ENCODE results near the gene ADIPOR1. TPM values are rescaled to one million over a fixed set of nuclear protein-coding genes. Genes with fewer than 3 reads are reported as not detected.

ADIPOR1 gene
- polyA plus RNA-seq, 10 donors: 60.7 to 106 (median 70.6) TPM

DNA sequence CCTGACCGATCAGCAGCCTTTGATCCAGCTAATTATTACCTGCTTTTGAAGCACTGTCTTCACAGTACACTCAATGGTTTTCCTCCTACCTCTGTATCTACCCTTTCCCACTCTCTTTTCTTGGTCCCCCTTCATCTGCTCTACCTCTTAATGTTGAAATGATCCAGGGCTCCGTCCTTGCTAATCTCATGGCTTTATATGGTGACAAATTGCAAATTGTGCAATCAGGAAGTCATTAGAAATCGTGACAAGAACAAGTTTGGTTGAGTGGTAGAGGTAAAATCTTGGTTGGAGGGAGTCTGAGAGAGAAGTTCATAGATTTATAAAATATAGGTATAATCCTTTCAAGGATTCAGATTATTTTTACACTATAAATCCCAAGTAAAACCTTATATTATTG is 18.5 kb upstream of the ADIPOR1 start:
- no peak for DNase-seq

DNA sequence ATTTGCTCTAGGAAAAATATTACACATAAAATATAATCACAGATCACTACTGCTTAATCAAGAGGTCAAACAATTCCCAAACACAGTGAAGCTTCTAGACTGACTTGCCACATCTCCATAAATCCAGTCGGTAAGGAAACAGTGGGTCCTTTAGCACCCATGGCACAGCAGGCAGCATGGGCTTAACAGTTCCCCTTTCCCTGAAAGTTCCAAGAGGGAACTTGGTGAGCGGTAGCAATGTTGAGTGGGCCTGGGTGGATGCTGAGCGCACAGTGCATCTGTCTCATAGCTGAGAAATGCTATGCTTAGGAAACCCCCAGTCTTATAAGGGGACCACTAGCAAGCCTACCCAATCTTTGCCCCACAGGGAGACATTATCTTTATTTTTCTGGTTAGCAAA is 16.7 kb upstream of the ADIPOR1 start:
- no peak for DNase-seq

DNA sequence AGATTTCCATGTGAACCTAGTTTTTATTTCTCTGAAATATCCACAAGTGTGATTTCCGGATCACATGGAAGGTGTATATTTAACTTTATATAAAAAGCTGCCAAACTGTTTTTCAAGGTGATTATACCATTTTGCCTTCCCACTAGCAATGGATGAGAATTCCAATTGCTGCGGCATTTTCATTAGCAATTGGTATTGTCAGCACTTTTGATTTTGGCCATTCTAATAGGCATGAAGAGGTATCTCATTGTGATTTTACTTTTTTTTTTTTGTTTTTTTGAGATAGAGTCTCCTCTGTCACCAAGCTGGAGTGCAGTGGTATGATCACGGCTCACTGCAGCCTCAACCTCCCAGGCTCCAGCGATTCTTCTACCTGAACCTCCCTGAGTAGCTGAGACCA is 13.9 kb upstream of the ADIPOR1 start:
- DNase-seq: no peak

DNA sequence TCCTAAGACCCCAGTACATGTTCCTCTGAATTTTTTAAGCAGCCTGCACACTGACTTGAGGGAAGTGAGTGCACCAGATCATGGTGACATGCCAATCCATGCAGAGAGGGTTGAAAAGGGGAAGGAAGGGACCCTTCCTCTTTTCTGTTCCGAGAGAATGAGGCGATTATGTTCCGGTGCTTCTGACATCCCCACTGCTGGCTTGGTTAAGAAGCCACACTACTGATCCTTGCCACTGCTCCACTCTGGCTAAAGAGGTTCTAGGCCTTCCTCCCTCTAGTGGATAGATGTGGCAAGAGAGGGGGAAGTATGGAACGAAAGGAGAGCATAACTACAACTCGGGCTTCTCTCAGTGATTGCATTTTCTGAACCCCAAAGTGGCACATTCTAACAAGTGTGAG is 10.8 kb upstream of the ADIPOR1 start:
- DNase-seq: peak in 1 of 3 donors; percentile 68

DNA sequence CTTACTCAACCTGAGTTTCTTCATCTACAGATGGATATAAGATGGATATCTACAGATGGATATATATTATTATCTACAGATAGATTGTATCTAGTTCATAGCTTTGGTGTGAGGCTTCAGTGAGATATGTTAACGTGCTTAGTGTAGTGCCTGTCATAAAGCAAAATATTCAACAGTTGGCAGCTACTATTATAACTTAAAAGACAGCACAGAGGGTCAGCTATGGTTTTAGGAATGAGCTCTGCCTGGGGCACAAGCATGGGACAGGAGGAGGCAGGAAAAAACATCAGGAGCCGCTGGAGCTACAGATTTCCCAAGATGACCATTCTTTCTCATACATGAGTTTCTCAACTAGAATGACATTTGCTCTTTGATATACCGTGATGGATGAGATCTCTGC is 10.2 kb upstream of the ADIPOR1 start:
- DNase-seq: no peak

DNA sequence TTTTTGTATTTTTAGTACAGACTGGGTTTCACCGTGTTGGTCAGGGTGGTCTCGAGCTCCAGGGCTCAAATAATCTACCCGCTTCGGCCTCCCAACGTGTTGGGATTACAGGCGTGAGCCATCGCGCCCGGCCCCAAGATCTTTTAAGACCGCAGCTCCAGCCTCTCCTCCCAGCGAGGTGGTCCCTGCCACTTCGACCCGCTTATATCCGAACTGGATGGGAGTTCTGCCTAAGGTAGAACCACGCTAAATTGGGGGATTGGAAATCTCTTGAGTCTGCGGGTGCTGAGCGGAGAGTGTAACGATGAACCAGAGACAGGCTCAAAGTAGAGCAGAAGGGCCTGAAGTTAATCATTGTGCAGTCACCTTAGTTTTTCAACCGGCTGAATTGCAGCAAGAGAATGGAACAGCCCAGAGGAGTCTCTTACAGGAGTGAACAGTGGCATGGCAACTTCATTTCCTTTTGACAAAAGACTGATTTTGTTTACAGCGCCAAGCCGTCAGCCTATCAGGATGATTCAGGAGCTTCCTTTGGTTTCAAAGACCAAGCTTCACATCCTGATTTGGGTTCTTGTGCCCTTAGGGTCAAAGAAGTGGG is 9.7 kb upstream of the ADIPOR1 start:
- no peak for DNase-seq

DNA sequence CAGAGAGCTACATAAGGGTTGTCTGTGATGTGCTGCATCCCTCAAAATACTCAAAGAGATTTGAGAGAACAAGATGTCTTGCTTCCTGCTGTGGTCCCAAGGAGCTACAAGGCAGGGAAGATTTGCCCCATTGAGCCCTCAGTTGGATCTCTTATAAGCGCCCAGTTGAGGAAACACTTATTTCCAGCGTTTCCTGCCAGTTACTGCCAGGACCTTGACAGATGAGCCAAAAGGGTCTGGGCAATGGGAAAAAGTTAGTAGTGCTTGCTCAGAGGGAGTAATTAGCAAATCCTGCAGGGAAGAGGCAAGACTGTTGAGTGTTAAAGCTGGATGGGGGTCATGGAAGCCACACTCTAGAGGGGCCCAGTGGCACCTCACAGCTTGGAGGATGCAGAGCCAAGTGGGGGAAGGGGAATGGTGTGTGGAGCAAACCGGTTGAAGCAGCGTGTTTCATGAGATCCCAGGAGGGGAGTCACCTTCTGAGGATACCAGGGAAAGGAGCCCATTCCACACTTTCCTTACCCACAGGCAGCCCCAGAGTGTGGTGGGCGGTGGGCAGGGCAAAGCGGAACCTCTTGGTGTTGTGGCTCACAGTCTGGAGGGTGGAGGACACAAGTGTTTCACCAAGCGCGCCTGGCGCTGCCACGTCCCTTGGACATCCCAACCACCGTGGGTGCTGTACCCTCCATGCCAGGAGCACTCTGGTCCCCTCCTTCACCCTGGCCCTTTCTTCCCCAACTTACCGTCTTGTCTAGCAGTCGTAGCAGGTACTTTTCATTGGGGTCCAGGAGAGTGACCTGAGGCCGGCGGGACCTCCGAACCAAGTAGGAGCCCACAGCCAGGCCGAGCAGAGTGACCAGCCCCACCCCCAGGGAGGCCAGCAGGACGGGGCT is 8.1 kb upstream of the ADIPOR1 start:
- DNase-seq: peak in 1 of 3 donors; percentile 16

DNA sequence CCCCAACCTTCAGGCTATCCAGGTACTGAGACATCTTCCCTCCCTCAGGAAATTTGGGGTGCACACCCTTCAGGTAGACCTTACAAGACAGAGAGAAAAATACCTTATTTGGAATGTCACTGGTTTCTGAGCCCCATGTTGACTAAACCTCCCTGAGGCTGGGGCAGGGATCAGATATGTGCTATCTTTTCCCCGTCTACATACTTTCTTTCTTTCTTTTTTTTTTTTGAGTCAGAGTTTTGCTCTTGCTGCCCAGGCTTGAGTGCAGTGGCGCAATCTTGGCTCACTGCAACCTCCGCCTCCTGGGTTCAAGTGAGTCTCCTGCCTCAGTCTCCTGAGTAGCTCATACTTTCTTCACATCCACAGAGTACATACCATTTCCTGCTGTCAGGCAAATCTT is 7.3 kb upstream of the ADIPOR1 start:
- no peak for DNase-seq

DNA sequence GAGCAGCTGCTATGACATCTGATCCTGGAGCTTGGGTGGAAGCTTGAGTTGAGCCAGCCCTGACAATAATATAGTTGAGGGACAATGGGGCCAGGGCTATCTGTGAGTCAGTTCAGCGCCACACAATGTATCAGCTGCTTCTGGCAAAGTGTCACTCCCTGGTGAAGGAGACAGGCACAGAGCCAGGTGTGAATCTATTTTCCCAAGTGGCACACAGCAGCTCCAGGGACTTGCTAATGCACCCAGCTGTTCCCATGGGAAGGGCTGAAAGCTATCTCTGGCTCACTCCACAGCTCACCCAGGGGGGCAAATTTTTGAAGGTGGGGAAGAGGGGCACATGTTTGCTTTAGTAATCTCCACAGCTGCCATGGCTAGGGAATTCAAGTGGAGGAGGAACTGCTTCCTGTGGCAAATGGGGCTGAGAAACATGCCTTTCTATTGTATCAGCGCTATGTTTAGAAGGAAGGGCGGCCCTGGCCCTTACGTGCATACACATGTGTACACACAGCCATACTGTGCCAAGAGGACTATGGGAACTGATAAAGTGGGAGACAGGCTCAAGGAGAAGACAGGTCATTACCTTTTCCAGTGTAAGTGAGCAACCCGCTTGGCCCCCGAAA is 6.8 kb upstream of the ADIPOR1 start:
- peak in 2 of 3 donors; percentile 49 to 54 for DNase-seq

DNA sequence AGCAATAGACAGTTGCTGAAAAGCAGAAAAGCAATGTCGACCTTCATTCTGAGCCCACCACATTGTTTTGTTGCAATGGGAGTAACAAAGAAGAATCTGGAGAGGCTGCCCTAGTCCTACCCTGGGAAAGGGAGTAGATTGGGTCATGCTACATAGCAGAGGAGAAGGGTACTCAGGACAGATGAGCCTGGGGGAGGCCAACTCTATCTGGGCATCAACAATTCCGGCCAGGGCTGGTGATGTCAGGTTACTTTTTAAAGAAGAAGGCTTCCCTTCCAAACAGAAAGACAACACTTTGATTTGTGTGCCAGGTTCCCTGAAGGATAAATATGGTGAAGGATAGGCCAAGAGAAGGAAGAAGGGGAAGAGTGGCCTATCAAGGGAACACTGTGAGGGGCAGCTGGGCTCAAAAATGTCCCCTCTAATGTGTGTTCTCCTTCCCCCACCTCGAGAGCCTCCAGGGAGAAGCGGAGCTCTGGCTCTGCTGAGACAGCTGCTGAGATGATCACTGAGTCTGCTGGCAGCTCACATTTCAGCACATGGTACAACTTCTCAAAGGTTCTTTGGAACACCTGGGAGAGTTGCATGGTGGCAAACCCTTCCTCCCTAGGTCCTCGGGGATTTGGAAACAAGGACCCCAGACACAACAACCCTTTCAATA is 3.2 kb upstream of the ADIPOR1 start:
- peak in 1 of 3 donors; percentile 15 for DNase-seq

DNA sequence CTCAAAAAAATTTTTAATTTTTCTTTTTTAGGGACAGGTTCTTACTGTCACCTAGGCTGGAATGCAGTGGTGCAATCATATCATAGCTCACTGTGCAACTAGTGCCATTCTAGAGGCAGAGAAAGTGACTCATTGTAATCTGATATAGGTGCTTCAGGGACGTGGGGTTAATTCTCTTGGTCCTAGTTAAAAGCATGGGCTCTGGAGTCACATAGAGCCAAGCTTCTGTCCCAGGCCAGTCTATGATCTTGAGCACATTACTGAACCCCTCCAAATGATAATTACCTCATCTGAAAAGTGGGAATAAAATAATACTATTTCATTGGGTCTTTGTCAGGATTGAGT is 1.1 kb upstream of the ADIPOR1 start:
- no peak for DNase-seq

DNA sequence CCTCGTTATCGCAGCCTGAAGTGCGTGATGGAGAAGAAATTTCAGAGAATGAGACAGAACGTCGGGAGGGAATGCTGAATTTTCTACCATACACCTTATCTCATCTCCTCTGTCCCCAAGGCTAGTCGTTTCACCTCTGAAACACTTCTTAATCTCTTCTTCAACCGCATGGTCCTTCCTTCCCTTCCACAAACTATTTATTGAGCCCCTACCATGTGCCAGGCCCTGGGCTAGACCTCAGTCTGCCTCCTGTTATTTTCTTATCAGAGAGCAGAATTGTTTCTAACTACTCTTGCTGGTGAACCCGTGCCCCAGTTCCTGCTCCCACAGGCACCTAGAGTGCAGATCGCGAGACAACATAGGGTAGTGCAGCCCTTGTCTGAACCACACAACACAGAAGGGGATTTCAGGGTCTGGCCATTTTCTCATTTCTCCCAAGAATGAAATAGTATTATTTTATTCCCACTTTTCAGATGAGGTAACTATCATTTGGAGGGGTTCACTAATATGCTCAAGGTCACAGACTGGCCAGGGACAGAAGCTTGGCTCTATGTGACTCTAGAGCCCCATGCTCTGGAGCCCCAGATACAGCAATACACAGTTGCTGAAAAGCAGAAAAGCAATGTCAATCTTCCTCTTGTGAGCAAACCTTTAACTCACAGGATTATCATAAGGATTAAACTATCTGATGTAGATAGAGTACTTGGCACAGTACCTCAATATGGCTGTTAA is 598 bp upstream of the ADIPOR1 start:
- no peak for DNase-seq

DNA sequence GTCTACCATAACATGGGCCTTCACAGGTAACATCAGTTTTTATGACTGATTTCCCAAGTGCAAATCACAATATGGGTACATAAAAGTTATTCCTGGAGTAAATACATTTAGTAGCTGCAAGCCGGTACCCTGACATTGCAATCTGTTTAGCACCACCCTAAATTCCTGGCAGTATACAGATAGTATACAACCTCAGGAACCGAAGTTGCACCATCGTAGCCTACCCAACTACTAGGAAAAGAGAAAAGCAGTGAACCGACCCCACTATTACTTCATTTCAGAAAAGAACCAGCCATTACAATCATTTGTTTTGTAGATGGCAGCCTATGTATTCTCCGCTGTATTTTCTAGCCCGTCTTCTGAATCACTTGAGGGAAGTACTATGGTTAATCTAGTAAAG is 1.1 kb downstream of the ADIPOR1 start:
- no peak for DNase-seq

DNA sequence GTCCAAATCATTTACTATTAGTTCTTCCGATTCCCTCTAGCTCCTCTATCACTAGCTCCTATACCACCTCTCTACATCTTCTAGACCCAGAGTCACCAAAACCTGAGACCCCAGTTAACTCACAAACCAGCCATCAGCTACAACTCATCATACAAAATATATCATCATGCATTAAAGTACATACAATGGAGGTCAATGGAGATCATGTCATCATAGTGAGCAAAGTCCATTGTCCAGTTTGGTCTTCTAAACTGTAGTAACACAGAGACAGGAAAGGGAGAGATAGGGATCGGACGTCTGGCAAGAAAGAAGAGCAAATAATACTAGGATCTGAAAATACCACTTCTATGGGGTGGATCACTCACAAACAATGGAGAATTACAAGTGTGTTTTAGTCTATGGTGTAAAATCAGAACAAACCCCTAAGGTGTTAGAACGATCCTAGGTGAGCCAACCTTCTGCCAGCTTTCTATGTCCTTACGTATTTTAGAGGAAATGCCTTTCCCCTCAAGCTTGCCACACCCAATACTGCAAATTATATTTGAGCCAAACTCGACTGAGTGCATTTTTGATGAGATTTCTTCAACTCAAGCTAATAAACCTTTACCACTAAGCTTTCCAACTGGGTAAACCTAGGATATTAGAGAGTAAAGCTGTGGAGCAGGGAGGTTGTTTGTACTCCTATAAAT is 3.9 kb downstream of the ADIPOR1 start:
- DNase-seq: no peak

DNA sequence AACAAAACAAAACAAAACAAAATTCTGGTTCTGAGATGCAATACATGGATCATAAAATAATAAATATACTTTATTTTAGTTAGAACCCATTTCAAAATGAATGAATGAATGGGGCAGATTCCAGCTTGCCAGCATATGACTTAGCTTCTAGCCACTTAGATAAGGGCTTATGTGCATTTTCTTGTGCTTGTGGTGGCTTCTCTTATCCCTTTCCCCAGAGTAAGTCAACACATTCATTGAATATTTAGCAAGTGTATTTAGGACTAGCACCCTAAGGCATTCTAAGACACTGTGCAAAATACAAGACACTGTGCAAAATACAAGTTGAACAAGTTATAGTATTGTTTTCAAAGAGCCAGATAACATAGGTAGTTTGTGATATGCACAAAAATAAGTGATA is 4.7 kb downstream of the ADIPOR1 start:
- DNase-seq: no peak

DNA sequence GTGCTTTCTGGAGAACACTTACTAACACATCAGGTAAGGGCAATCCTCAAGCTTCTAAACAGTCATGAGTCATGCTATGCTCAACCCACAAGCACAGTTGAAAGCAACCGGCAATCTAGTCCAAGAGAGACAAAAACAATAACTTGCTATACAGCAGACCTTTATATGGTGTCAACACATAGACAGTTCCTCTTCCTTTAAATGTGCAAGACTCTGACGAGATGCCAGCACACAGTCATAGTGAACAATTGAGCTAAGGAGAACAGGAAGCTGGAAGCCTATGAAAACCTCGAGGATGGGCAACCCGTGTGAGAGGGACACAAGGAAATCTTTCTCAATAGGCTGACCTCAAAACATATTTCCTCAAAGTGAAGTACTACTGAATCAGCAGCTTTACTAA is 5.3 kb downstream of the ADIPOR1 start:
- peak in 1 of 3 donors; percentile 55 for DNase-seq

DNA sequence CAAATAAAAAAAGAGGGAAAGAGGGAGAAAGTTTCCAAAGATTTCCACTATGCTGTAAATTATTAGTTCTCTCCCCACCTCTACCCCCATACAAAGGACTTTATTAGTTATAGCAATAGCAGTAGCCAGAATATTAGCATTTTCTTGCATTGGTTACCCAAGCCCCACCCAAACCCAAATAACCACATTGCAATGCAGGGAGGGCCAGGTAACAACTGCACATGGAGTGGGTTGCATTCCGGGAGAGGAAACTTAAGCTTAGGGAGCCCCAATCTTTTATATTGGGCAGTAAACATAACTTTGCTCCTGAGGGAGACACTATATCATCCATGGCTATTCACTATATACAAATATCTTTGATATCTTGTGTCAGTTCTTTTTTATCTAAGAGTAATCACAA is 6.0 kb downstream of the ADIPOR1 start:
- DNase-seq: no peak

DNA sequence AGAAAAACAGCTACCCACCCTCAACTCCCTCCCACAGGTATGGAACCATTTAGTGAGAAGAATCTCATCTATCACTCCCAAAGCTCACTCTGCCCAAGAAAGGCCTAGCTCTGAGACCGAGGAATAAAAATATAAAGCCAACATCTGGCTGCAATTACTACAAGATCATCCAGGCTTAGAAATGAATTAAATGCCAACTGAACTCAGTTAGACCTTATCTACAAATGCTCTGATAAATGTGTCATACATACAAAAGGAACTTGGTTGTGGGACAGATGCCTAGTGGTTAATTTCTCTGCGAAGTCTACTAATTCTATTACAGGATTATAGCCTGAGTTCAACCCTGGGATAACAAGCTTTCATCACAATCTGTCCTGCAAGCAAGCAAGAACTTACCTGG is 6.7 kb downstream of the ADIPOR1 start:
- no peak for DNase-seq

DNA sequence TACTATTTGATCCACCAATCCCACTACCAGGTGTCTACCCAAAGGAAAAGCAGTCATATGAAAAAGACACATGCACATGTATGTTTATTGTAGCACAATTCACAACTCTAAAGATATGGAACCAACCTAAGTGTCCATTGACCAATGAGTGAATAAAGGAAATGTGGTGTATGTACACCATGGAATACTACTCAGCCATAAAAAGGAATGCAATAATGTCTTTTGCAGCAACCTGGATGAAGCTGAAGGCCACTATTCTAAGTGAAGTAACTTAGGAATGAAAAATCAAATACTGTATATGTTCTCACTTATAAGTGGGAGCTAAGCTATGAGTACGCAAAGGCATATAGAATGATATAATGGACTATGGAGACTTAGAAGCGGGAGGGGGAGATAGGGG is 12.6 kb downstream of the ADIPOR1 start:
- DNase-seq: no peak

DNA sequence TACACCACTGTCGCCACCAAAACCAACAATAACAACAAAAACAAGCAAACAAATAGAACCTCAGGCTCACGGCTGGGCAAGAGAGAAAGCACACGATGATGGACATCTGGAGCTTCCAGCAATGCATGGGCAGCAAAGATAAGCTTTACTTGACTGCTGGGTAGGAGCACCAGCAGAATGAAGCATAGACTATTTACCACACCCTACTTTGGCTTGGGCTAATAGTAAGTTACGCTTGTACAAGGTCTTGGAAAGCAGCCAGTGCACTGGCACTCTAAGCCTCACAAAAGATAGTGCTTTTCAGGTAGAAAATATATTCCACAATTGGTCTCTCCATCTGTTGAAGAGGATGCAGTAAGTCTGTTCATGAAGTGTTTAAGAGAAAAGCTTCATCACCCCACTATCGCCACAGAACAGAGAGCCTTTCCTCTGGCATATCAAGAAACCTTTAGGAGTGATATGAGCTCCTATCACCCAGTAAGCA is 13.6 kb downstream of the ADIPOR1 start:
- no peak for DNase-seq

DNA sequence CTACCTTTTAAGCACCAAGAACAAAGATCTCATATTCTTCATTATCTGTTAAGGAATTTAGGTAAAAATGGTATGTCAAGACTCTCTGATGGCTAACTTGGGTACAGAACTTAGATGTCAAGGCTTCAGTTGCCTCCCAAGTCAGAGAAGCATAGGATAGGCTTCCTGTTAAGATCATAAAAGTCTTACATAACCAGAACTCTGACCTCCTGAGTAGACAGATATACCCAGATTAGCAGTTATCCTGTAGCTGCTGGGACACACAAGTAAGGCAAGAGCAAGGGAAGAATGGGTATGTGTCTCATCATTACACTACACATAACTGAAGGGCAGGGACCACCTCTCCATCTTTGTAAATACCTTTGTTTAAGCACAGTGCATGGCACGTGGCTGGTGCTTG is 15.7 kb downstream of the ADIPOR1 start:
- no peak for DNase-seq
